GM21515 (cell line): ENCODE data around the gene CXorf65.

Experiments
- ATAC-seq: cut with Tn5 transposase; IDR thresholded peaks from one replicate; pipeline ENCODE4 v1.9.1; 2021; ENCODE audit not compliant: unreplicated experiment

Gene CXorf65

DNA sequence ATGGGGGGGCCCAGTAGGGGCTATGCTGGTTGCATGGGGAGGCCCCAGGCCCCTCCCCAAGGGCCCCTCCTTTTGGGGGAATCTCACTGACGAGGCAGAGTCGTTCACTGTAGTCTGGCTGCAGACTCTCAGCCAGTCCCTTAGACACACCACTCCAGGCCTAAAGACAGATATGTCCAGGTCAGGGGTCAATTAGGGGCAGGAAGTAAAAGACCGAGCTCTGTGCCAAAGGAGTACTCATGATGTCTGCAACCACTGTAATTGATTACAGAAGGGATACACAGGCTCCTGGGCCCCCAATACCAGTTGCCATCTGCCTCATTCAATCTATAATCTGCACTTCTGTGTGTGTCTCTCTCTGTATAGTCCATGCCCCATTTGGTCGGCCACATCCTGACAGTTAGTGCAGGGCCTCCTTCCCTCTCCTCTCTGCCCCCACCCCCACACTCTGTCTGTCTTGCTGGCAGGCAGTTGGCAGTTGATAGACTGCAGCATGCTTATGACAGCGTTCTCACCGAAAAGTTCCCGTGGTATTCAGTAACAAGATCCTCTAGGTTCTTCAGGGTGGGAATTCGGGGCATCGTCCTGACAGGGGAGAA is 1.3 kb upstream of the CXorf65 start:
- ATAC-seq: no peak

DNA sequence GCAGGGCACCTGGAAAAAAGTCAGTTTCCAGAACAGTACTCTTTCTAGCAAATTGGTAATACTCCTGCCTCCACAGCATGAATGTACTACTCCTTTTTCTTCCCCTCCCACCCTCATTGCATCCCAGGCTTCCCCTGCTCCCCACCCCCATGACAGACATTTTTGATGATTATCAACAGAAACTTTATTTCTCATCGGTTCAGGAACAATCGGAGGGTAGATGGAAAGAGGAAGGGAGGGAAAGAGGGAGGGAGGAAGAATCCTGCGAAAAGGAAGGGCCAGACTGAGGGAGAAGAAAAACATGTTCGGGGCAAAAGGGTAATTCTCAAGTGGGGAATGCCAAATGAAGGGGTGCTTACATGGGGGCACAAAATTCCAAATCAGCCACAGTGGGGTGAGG is 705 bp upstream of the CXorf65 start:
- ATAC-seq: no peak

DNA sequence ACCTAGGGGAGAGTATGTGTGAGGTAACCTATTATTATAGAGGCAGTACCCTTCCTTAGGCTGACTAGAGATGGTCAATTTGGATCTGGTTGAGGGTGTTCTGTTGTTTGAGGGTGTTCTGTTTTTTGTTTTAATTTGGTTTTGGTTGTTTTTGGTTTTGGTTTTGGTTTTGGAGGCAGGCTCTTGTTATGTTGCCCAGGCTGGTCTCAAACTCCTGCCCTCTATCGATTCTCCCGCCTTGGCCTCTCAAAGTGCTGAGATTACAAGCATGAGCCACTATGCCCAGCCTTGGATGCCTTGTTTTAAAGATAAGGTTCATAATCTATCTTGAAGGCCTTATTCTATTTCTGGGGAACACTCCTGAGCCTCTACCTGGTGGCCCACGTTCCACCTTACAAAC is 912 bp downstream of the CXorf65 start:
- no peak for ATAC-seq

DNA sequence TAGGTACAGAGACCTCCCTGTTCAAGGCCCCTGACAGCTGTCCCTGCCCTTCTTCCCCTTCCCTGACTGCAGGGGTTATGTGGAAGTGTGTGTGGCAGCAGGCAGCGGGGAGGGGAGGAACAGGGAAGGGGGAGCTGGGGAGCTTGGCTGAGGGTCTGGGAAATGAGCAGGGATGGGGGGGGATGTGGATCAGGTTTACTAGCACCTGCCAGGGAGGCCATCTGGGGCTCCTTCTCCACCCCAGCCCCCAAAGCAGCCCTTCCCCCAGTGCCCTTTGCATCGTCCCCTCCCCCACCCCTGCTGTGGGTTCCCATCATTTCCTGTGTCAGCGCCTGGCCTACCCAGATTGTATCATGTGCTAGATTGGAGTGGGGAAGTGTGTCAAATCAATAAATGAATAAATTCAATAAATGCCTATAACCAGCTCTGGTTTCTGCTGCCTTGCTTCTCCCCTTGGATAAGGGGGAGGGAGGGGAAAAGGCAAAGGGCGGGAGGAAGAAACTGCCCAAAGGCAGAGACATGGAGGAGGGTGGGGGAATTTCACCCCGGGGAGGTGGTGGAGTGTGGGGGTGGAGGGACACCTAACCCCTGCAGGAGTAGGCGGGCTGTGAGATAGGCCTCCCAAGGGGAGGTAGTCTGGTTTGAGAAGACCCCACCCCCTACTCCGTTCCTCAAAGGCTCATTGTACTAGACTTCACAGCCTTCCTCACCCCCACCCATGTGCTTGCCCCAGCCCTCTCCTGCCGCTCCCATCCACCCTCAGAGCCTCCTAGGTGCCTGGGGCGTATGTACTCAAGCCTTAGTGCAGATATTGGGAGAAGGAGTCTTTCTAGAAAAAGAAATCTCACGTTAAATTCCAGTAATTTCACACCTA is 3.2 kb downstream of the CXorf65 start:
- ATAC-seq: no peak

DNA sequence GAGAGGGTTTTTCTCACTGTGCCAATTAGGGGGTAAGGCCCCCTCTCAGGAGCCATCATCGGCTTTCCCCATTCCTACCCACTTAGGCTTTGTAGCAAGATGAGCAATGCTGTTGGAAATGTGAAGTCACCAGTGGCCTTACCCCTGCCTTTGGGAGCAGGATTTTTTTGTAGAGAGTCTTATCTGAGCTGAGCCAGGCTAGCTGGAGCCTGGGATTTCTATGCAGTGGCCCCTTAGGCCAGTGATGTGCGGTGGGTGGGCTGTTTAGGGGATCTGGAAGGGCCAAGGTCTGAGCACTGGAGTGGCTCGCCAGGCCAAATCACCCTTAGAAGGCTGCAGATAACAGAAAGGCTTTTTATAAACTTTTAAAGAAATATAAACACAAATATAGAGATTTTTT is 4.2 kb downstream of the CXorf65 start:
- ATAC-seq: no peak

DNA sequence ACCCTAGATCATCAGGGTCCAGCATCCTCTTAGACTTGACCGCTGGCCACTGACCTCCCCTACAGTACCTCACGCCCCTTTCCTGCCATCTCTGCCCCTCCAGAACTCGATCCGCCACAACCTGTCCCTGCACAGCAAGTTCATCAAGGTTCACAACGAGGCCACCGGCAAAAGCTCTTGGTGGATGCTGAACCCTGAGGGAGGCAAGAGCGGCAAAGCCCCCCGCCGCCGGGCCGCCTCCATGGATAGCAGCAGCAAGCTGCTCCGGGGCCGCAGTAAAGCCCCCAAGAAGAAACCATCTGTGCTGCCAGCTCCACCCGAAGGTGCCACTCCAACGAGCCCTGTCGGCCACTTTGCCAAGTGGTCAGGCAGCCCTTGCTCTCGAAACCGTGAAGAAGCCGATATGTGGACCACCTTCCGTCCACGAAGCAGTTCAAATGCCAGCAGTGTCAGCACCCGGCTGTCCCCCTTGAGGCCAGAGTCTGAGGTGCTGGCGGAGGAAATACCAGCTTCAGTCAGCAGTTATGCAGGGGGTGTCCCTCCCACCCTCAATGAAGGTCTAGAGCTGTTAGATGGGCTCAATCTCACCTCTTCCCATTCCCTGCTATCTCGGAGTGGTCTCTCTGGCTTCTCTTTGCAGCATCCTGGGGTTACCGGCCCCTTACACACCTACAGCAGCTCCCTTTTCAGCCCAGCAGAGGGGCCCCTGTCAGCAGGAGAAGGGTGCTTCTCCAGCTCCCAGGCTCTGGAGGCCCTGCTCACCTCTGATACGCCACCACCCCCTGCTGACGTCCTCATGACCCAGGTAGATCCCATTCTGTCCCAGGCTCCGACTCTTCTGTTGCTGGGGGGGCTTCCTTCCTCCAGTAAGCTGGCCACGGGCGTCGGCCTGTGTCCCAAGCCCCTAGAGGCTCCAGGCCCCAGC is 5.7 kb downstream of the CXorf65 start:
- ATAC-seq: no peak

DNA sequence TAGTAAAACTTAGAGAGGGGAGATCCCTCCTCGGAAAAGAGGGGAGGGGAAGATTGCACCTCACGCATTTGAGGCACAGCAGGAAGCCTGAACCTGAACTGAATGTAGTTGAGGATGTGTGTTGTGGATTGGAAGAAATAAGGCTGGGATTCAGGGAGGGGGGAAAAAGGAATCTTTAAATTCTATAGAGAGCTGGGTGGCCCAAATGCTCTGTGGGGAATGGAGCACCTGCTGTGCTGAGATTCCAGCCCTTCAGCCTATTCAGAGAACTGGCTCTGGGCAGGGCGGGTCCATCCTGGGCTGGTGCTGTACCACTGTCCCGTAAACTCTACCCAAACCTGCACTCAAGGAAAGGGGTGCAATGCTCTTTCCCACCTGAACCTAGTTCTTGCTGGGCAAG is 6.8 kb downstream of the CXorf65 start:
- no peak for ATAC-seq

DNA sequence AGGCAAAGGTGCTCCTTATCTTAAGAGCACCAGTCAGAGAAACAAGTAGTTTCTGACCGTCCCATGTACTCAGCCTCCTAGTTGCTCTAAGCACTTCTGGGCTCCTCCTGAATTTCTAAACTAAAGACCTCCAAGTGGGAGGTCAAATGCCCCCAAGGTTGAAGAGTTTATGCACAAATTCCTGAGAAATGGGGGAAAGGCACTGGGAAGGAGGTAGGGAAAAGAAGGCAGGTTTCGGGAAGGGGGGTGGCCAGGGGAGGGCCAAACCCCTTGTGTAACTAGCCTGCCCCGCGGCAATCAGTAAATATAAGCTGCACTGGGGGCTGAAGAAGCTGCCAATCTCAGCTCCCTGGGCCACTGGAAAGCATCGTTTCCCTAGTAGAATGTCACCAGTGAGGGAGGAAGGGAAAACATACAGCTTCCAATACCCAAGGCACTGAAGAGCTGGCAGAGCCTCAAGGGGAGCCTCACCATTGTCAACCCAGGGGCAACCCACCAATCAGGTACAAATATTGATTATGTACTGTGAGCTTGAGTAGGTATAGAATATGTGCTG is 7.5 kb downstream of the CXorf65 start:
- ATAC-seq: no peak

DNA sequence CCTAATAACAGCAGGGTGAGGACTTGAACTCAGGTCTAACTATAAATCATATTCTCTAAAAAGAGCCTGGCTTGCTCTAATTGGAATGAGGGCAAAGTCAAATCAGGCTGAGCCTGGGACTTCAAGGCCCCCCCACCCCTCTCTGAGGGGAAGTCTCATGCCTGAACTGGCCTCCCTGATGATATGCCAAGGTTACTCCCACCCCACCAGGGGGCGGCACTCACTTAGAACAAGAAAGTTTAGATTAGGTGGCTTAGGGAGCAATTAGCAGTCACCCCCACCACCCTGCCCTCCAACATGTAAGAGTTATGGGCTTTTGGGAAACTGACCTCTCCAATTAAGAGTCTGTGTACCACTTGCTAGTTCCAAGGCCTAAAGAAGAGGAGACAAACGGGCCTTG is 8.2 kb downstream of the CXorf65 start:
- no peak for ATAC-seq

DNA sequence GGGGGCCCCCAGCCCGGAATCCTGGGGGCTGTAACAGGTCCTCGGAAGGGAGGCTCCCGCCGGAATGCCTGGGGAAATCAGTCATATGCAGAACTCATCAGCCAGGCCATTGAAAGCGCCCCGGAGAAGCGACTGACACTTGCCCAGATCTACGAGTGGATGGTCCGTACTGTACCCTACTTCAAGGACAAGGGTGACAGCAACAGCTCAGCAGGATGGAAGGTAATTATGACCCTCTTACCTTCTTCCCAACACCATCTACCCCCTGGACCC is 9.8 kb downstream of the CXorf65 start:
- ATAC-seq: no peak

DNA sequence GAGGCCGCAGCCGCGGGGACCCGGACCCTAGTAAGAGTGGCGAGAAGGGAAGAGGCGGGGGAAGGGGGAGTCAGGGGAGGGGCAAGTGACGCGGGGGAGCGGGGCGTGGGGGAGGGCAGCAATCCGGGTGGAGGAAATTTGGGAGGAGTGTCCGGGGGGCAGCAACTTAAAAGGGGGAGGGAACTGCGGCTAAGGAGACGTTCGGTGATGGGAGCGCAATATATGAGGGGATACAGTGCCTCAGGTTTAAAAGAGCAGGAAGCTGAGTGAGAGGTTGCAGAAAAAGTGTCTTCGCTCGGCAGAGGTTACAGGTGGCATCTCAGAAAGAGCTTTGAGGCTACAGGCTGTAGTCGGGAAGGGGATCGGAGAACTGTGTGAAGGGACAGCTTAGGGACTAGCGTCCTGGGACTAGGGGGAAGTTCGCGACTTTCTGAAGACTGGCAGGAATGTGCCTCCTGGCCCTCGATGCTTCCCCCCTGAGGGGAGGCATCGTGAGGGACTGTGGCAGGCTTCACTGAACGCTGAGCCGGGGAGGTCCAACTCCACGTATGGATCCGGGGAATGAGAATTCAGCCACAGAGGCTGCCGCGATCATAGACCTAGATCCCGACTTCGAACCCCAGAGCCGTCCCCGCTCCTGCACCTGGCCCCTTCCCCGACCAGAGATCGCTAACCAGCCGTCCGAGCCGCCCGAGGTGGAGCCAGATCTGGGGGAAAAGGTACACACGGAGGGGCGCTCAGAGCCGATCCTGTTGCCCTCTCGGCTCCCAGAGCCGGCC is 10.4 kb downstream of the CXorf65 start:
- peak; percentile 35 for ATAC-seq

DNA sequence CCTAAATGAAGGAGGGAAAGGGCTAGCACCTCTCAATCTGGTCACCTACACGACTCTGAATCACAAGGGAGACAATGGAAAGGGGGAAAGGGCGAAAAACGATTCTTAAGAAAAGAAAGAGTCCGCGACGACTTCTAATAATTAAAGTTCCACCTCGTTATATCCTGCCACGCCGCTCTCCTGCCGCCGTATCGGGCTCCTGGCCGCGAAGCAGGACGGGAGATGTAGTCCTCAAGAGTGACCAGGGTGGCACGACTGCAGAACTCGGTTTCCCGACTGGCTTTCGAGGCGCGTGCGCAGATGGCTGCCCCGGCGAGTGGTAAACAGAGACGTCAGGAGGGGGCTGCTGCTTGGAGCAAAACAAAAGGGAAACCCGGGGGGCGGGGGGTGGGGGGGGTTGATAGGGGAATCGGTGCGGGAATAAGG is 11.0 kb downstream of the CXorf65 start, which contains the start of gene FOXO4:
FOXO4 (plus strand) TSS at position 297 of the 426 bp plus-strand sequence. CDS start 678 bp downstream, outside the sequence.
- peak; percentile 94 for ATAC-seq

DNA sequence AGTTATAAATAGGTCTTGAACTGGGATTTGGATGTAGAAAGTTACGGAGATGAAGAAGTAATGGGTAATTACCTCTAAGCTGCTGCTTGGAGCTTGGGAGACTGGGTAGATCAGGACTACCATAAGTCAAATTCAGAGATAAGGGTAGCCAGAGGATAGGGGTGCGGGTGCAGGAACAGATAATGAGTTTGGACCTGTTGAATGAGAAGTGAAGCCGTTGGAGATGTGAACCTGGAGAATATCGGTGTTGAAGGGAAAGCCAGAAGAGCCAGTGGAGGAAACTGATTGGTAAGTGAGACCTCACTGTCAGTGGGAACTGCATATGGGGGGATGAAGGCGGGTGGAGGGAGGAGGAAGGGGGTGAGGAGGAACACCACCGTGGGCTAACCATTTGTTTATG is 11.5 kb downstream of the CXorf65 start:
- ATAC-seq: no peak

DNA sequence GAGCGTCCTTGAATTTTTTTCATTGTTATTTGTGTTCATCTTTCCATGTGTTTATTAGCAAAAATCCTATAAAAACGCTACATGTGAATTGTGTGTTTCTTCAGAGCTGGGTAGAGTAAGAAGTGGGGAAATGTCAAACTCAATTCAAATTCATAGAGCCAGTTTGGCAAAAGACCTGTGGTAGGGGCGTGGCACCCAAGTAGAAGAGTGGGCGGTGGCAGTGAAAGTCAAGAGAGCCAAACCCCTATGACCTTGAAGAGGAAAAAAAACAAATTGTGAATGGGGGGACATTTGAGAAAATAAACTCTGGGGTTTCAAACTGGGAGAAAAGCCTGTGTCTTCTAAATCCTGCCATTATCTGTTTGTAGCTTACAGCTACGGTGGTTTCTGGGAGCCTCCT is 15.3 kb downstream of the CXorf65 start:
- ATAC-seq: no peak

DNA sequence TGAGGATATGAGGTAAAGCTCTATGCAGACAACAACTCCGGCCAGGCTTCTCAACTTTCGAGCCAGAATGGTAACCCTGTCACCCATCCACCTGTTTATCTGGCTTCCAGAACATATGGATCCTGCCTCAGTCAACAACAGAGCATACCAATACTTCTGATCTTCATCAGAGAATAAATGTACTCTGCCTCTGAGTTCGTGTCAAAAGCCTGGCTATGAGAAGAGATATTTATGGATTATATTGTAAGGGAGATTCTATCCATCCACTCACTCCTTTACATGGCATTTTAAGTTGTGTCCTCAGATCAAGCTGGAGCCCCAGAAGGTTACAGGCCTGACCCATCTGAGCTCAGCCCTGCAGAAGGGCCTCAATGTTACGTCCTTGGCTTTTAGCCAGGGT is 20.6 kb downstream of the CXorf65 start:
- ATAC-seq: no peak

DNA sequence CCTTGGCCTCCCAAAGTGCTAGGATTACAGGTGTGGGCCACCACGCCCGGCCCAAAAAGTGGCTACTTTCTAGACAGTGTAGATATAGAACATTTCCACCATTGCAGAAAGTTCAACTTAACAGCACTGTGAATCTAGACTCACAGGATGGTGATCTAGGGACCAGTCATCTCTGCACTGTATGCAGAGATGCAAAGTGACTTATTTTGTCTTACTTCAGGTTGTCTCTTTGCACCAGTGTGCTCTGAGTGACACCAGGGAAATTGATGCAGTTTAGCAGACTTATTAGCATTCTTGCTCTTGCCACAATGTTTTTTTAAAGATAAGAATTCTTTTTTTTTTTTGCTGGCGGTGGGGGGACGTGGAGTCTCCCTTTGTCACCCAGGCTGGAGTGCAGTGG is 23.7 kb downstream of the CXorf65 start:
- ATAC-seq: no peak

DNA sequence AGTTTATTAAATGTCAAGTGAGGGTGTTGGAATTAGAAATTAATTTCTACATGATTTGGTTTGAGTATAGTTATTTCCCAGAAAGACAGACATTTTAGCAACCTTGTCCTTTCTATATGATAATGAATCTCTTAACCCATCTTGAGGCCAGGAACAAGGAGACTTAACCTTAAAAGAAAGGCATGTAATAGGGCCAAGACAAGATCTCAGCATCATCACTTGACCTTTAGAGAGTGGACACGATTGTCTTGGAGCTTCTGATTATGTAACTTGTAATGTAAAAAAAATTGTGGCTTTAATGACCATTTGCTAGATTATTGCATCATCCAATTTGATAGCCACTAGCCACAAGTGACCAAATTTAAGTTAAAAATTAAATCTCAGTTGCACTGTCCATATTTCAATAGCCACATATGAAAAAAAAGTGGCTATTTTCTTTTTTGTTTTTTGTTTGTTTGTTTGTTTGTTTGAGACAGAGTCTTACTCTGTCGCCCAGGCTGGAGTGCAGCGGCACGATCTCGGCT is 24.4 kb downstream of the CXorf65 start:
- no peak for ATAC-seq

DNA sequence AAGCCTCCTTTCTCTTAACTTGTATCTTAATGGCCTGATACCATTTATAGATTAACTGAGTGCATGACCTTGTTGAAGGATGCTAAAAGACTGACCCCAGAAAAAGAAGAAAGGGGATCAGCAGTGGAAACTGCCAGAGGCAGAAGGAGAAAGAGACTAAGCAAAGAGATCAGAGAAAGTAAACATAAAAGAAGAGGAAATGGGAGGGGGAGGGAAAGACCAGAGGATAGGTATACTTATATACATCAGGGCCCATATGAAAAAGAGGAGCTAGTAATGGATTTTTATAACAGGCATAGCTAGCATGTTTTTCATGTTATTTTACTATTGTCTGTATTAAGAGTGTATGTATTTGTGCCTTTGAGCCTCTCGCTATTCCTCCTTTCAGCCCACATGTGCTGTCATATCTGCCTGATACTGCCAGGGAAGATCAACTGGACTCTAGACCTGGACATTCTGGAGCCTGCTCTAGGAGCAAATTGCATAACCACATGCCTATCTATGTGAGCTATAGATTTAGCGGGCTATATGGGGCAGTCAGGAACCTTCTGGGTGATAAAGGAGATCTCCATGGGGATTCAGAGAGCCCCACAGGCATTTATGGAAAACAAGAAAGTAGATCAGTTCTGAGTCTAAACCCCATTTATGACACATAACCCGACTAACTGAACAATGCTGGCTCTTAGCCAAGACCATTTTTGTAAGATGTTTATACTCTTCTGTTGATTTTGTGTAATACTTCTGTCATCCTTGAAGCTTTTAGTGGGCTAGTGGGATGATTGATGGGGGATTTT is 25.0 kb downstream of the CXorf65 start:
- no peak for ATAC-seq

DNA sequence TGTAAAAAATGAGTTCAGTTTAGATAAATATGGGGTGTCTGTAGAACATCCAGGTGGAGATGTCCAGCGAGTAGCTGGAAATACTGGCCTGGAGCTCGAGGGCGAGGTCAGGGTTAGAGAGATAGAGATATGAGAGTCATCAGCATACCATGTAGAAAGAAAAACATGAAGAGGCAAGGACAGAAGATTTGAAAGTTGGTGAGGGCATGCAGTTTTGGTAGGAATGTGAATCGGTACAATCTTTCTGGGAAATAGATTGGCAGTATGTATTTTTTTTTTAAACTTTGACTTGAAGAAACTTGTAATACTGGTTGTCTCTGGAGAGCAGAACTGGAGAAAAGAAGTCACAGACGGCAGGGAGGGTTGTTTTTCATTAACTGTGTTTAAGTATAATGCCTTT is 36.0 kb downstream of the CXorf65 start:
- ATAC-seq: no peak
